OCI-LY7 (cell line): ENCODE measurements around the gene MMAB. TPM values are rescaled to one million over a fixed set of nuclear protein-coding genes. Genes with fewer than 3 reads are reported as not detected.

ENCODE experiments used
- BruUV-seq: library from RNA; stranded (reverse); fragments of 400-500 nt; replicated peaks from 2 replicates; lab custom pipeline; 2021; lab: Mats Ljungman, UMichigan
- CTCF ChIA-PET: fragments of 300-600 bp; sonication (Branson Sonifier 250); formaldehyde crosslinking; loops from one replicate; lab custom pipeline; 2022; ENCODE audit warnings: antibody characterized with exemption; ENCODE audit not compliant: unreplicated experiment; lab: Charles Lee
- POLR2A ChIA-PET: fragments of 300-600 bp; sonication (Branson Sonifier 250); formaldehyde crosslinking; loops from one replicate; lab custom pipeline; 2022; ENCODE audit warnings: antibody characterized with exemption; lab: Charles Lee
- DNase-seq: peaks from one replicate; pipeline ENCODE4 v3.0.0-alpha.2; 2015; ENCODE audit warnings: low spot score
- H2AFZ ChIP-seq: fragments of 200-600 bp; sonication (generic), shearing (Covaris generic); 2 replicates; pipeline ENCODE4 v1.6.1; 2014; ENCODE audit warnings: mild to moderate bottlenecking, antibody characterized with exemption, low read length, moderate library complexity
- H3K27ac ChIP-seq: fragments of 200-600 bp; sonication (generic); 2 replicates; pipeline ENCODE4 v1.5.1; 2014; ENCODE audit warnings: mixed run types, low read depth, mild to moderate bottlenecking, moderate library complexity, low read length, inconsistent platforms; ENCODE audit not compliant: poor library complexity, severe bottlenecking
- H3K36me3 ChIP-seq: fragments of 200-600 bp; sonication (generic); 2 replicates; pipeline ENCODE4 v1.6.1; 2014; ENCODE audit warnings: mild to moderate bottlenecking, antibody characterized with exemption, low read length, moderate library complexity, mixed read lengths; ENCODE audit not compliant: insufficient read depth
- H3K4me1 ChIP-seq: fragments of 200-600 bp; sonication (generic); 2 replicates; pipeline ENCODE4 v1.5.1; 2014; ENCODE audit warnings: mild to moderate bottlenecking, low read length; ENCODE audit not compliant: insufficient read depth, poor library complexity, severe bottlenecking
- H3K4me2 ChIP-seq: fragments of 200-600 bp; sonication (generic); 2 replicates; pipeline ENCODE4 v1.6.1; 2014; ENCODE audit warnings: mild to moderate bottlenecking, low read length
- H3K4me3 ChIP-seq: fragments of 200-600 bp; sonication (generic); 2 replicates; pipeline ENCODE4 v1.5.1; 2014; ENCODE audit warnings: mild to moderate bottlenecking, low read depth, low read length; ENCODE audit not compliant: poor library complexity, severe bottlenecking
- H3K79me2 ChIP-seq: fragments of 200-600 bp; sonication (generic); 2 replicates; pipeline ENCODE4 v1.6.1; 2016; ENCODE audit warnings: low read depth, mild to moderate bottlenecking, low read length, moderate library complexity, mixed read lengths; ENCODE audit not compliant: insufficient read depth
- H3K9me2 ChIP-seq: fragments of 200-600 bp; sonication (generic); 2 replicates; pipeline ENCODE4 v1.6.1; 2016; ENCODE audit warnings: mild to moderate bottlenecking, low read length, mixed read lengths; ENCODE audit not compliant: insufficient read depth
- H3K9me3 ChIP-seq: fragments of 200-600 bp; sonication (generic); 2 replicates; pipeline ENCODE4 v1.6.1; 2014; ENCODE audit warnings: mild to moderate bottlenecking, mixed run types, low read length, mixed read lengths
- H4K20me1 ChIP-seq: fragments of 200-600 bp; sonication (generic); 2 replicates; pipeline ENCODE4 v1.6.1; 2014; ENCODE audit warnings: mild to moderate bottlenecking, antibody characterized with exemption, low read length, moderate library complexity, mixed read lengths; ENCODE audit not compliant: insufficient read depth
- CTCF ChIP-seq: fragments of 200-600 bp; sonication (generic); conservative IDR thresholded peaks from 2 replicates; pipeline ENCODE4 v1.5.1; 2014; ENCODE audit warnings: mild to moderate bottlenecking, antibody characterized with exemption, low read length, moderate library complexity, mixed read lengths
- EZH2phosphoT487 ChIP-seq: fragments of 200-600 bp; sonication (generic); IDR thresholded peaks from 2 replicates; pipeline ENCODE4 v1.6.1; 2018; ENCODE audit warnings: low read depth, borderline replicate concordance, mild to moderate bottlenecking, mixed run types, antibody characterized with exemption, low read length, moderate library complexity, mixed read lengths
- intact Hi-C: fragments of 100-400 bp; cut with micrococcal nuclease; formaldehyde crosslinking; loops from one replicate; pipeline ENCODE4 v1.10.0; 2022; ENCODE audit not compliant: unreplicated experiment
- total RNA-seq, 2 experiments: library from RNA; depleted of rRNA in 1 of 2; stranded (reverse); fragments of >200 nt in 1 of 2; shearing (Covaris generic) in 1 of 2; gene quantifications; 2 replicates each; pipeline ENCODE4 v1.2.3, GENCODE V29; 2014 to 2022

The MMAB gene
- total RNA-seq, 2 experiments from 2014 or later, result 59.8 to 90.0 TPM

GRCh38 chr12:109596418-109597244 is 23.3 kb upstream of the MMAB start:
- no peaks in the 10 kb centered on the region for H4K20me1 ChIP-seq
- no peak overlapping the region for H3K4me3 ChIP-seq
- H3K9me2 ChIP-seq, result no peaks in the 10 kb centered on the region
- no peak overlapping the region for H2AFZ ChIP-seq
- H3K9me3 ChIP-seq, result no peaks in the 10 kb centered on the region
- intact Hi-C loops, result loop anchor here (1.0 to 2.0 kb wide), 2 partner anchors 118 to 179 kb away; no protein-coding TSS in a partner anchor
- no peaks in the 10 kb centered on the region for H3K36me3 ChIP-seq
- H3K27ac ChIP-seq, result no peak overlapping the region
- no peak overlapping the region for H3K4me2 ChIP-seq
- TF ChIP-seq EZH2phosphoT487, result no peak
- TF ChIP-seq CTCF, result no peak
- H3K79me2 ChIP-seq, result no peaks in the 10 kb centered on the region
- no peak for DNase-seq
- H3K4me1 ChIP-seq, result no peaks in the 10 kb centered on the region
- ChIA-PET POLR2A (interaction anchor here (1.0 kb wide), 1 partner anchor 22 kb away, joined by 3 read pairs; no protein-coding TSS in a partner anchor), CTCF (no interaction called here)
- no TSS peak for BruUV-seq

GRCh38 chr12:109595321-109595902 is 22.1 kb upstream of the MMAB start:
- intact Hi-C loops, result no loop called here
- Histone ChIP-seq H3K4me3 (no peak overlapping the region), H3K9me2 (no peaks in the 10 kb centered on the region), H3K79me2 (no peaks in the 10 kb centered on the region), H2AFZ (no peak overlapping the region), H3K9me3 (no peaks in the 10 kb centered on the region), H3K4me2 (no peak overlapping the region), H4K20me1 (no peaks in the 10 kb centered on the region), H3K27ac (no peak overlapping the region), H3K36me3 (no peaks in the 10 kb centered on the region), H3K4me1 (no peaks in the 10 kb centered on the region)
- TF ChIP-seq EZH2phosphoT487 (no peak), CTCF (no peak)
- ChIA-PET POLR2A (interaction anchor here (1.8 kb wide), 1 partner anchor 22 kb away, joined by 4 read pairs; the partner anchor contains the start of genes MMAB and MVK), CTCF (no interaction called here)
- no peak for DNase-seq
- BruUV-seq, result no TSS peak
